ENCODE data around the gene COLEC11. TPM values are rescaled to one million over a fixed set of nuclear protein-coding genes. Genes with fewer than 3 reads are reported as not detected.
A peak's percentile ranks its signal among the peaks of the same experiment; 100 is the strongest.
"Not testable (repeated sequence)": the region's sequence is repeated elsewhere in the genome, so short reads cannot be mapped to it uniquely, and the experiment has no call there.

Gene COLEC11
- total RNA-seq, 4 donors from 2014 or later = 2.8 to 20.5 (median 9.1) TPM

DNA sequence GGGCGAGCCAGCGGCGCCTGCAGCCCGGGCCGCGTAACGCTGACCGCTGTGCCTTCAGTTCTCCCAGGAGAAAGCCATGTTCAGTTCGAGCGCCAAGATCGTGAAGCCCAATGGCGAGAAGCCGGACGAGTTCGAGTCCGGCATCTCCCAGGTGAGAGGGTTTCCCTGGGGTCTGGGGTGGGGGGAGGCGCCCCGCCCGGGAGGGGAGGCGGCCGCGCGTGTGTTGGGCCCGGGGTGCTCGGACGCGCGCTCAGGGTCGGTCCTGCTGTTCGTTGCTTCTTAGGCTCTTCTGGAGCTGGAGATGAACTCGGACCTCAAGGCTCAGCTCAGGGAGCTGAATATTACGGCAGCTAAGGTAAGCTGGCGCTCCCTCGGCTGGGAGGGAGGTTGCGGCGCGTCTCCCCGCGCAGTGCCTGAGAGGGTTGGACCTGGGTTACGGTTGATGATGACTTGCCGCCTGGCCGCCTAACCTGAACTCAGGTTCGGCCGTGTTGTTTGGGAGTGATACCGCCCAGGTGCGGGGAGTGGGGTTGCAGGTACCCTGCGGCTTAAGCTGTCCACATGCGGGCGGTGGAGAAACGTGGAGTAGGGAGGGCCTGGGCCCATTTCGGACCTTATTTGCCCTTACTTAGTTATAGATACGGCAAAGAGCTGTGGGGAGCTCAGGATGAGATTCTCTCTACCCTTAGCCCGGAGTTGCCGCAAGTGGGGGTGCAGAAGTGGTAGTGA is 19.2 kb upstream of the COLEC11 start:
- Histone ChIP-seq H3K36me3 (peaks cover 22 to 40% of the 10 kb centered on the region in 2 donors), H3K27ac (peak overlapping the region; percentile 85 to 91 (median 89)), H3K4me3 (replicated peaks in 1 of 3) (peak overlapping the region; percentile 73 to 82 (median 78)), H3K27me3 (no peaks in the 10 kb centered on the region), H3K9me3 (no peaks in the 10 kb centered on the region), H3K4me1 (peaks cover 24 to 25% of the 10 kb centered on the region in 2 donors)
- TF ChIP-seq, protein P1, sequence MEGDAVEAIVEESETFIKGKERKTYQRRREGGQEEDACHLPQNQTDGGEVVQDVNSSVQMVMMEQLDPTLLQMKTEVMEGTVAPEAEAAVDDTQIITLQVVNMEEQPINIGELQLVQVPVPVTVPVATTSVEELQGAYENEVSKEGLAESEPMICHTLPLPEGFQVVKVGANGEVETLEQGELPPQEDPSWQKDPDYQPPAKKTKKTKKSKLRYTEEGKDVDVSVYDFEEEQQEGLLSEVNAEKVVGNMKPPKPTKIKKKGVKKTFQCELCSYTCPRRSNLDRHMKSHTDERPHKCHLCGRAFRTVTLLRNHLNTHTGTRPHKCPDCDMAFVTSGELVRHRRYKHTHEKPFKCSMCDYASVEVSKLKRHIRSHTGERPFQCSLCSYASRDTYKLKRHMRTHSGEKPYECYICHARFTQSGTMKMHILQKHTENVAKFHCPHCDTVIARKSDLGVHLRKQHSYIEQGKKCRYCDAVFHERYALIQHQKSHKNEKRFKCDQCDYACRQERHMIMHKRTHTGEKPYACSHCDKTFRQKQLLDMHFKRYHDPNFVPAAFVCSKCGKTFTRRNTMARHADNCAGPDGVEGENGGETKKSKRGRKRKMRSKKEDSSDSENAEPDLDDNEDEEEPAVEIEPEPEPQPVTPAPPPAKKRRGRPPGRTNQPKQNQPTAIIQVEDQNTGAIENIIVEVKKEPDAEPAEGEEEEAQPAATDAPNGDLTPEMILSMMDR (IDR thresholded peaks at IDR 0.05) = no peak
- TF ChIP-seq POLR2A (IDR thresholded peaks at IDR 0.05) = no peak
- DNase-seq = peak; percentile 15
- intact Hi-C loops (cut with DNase I) = no loop called here
- 2 to 3% methylated on average over 46 to 48 of the region's 54 CpGs for WGBS, 2 donors

GRCh38 chr2:3576263-3576630 is 18.7 kb upstream of the COLEC11 start:
- H3K27me3 ChIP-seq; intact Hi-C loops (cut with DNase I); H3K9me3 ChIP-seq; DNase-seq: not testable (repeated sequence)
- Histone ChIP-seq H3K4me3 (replicated peaks in 1 of 3) (peak overlapping the region; percentile 73 to 82 (median 78)), H3K36me3 (peaks cover 28 to 46% of the 10 kb centered on the region in 2 donors), H3K4me1 (peaks cover 24 to 25% of the 10 kb centered on the region in 2 donors), H3K27ac (peak overlapping the region; percentile 85 to 91 (median 89))
- WGBS, 2 donors = 72 to 76% methylated on average over 10 of the region's 10 CpGs

GRCh38 chr2:3578987-3579386 is 15.9 kb upstream of the COLEC11 start:
- WGBS, 2 donors = 85 to 87% methylated on average over 5 of the region's 5 CpGs
- TF ChIP-seq POLR2A (IDR thresholded peaks at IDR 0.05) = no peak
- peaks cover 36 to 56% of the 10 kb centered on the region in 2 donors for H3K36me3 ChIP-seq
- no peaks in the 10 kb centered on the region for H3K27me3 ChIP-seq
- H3K4me3 ChIP-seq (replicated peaks in 1 of 3) = no peak overlapping the region
- no peak for DNase-seq
- no peak overlapping the region for H3K27ac ChIP-seq
- intact Hi-C loops (cut with DNase I) = no loop called here
- H3K4me1 ChIP-seq = peaks cover 24 to 25% of the 10 kb centered on the region in 2 donors
- no peaks in the 10 kb centered on the region for H3K9me3 ChIP-seq

DNA sequence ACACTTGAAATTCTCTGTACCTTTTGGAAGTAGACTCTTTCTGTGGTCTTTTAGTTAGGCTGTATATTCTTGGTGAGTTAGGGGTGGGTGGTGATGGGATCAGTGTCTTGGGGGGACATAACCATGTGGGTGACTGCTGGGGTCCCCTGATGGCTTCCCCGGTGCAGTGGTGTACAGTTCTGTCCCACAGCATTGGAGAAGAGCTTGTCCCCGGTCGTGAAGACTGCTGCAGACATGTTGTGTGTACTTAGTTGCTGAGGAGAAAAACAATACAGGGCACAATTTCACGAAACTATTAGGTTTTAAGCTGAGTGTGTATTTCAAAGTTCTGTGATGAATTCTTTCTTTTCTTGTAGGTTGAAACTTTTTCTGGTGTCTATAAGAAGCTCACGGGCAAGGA is 14.5 kb upstream of the COLEC11 start:
- no peak overlapping the region for H3K4me3 ChIP-seq (replicated peaks in 1 of 3)
- H3K36me3 ChIP-seq = peaks cover 36 to 56% of the 10 kb centered on the region in 2 donors
- no peak overlapping the region for H3K27ac ChIP-seq
- no peak for TF ChIP-seq POLR2A (IDR thresholded peaks at IDR 0.05)
- TF ChIP-seq, protein P1 (IDR thresholded peaks at IDR 0.05) = no peak
- no peaks in the 10 kb centered on the region for H3K27me3 ChIP-seq
- WGBS, 2 donors = 85 to 91% methylated on average over 5 of the region's 5 CpGs
- no peak for DNase-seq
- no peaks in the 10 kb centered on the region for H3K9me3 ChIP-seq
- peaks cover 18 to 29% of the 10 kb centered on the region in 2 donors for H3K4me1 ChIP-seq
- intact Hi-C loops (cut with DNase I) = no loop called here

- TF ChIP-seq POLR2A (IDR thresholded peaks at IDR 0.05) = no peak
- TF ChIP-seq, protein P1 (IDR thresholded peaks at IDR 0.05) = no peak
- Histone ChIP-seq H3K27ac (no peak overlapping the region), H3K4me1 (peaks cover 12 to 20% of the 10 kb centered on the region in 2 donors), H3K9me3 (no peaks in the 10 kb centered on the region), H3K36me3 (peaks cover 36 to 53% of the 10 kb centered on the region in 2 donors), H3K4me3 (replicated peaks in 1 of 3) (no peak overlapping the region), H3K27me3 (no peaks in the 10 kb centered on the region)
- intact Hi-C loops (cut with DNase I) = no loop called here
- DNase-seq = no peak
- WGBS, 2 donors = 86 to 87% methylated on average over 13 of the region's 13 CpGs
Measured at GRCh38 chr2:3581367-3582262, 13.3 kb upstream of the COLEC11 start.
